HG03575 (cell line): ENCODE data around the gene CDC6.

Experiments
- ATAC-seq: cut with Tn5 transposase; IDR thresholded peaks from one replicate; pipeline ENCODE4 v1.9.1; 2021; ENCODE audit not compliant: unreplicated experiment, insufficient number of reproducible peaks, low FRiP score; ENCODE audit errors: extremely low read depth

Gene CDC6

DNA sequence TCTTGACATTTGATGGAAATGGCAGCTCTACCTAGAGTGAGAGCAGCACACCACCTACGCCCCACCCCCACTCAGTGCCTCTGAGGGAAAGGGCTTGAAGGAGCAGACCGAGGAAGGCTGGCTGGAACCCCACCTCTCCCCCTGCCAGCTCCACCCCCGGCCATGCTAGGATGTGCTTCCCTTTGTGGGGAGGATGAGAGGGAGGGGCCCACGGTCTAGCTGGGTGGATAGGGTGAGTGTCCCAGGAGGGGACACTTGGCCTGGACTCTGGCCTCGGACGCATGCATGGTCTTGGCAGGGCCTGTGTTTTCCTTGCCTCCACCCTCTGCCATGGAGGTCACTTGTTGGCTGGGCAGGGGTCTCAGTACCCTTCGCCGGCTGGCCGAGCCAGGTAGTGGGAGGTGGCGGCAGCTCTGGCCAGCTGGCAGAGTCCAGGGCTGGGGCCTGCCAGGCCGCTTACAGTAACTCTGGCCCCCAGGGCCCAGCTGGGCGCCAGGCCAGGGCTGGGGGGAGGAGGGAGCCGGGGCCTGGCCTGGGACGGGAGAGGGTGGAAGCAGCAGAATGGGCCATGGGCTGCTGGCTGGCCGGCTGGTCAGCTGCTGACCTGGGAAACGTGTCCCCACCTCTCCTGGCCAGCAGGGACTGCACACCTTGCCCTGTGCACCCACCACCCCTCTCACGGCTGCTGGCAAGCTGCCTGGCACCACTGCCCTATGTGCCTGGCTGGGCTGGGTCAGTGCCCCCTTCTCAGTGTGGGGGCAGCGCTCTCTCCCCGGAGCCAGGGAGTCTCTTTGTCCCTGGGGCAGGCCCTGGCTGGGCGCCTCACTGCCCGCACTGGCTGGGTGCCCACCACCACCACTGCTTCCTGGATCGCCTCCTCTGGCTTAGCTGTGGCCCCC is 44.3 kb downstream of the CDC6 start:
- no peak for ATAC-seq

DNA sequence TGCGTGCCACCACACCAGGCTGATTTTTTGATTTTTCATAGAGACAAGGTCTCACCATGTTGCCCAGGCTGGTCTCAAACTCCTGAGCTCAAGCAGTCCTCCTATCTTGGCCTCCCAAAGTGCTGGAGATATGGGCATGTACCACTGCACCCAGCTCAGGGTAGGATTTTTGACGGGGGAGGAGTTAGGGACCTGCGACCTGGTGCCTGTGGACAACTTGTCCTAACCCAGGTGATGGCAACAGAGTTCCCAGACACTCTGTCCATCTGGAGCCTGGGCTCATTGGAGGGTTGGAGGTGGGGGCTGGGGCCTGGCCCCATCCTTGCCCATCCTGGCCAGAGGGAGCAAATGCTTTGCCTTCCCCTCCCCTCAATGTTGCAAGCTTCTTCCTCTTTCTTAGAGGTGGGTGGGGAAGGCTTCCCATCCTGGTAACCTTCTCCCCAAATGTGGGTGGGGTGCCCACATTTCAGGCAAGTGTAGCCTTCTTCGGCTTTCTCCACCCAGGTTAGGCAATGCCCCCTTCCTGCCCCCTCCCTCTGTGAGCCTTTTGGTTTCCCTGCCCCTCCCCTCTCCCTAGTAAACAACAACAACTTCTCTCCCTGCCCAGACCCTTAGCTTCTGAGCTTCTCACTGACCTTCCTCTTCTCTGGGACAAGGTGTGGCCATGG is 46.2 kb downstream of the CDC6 start:
- no peak for ATAC-seq

DNA sequence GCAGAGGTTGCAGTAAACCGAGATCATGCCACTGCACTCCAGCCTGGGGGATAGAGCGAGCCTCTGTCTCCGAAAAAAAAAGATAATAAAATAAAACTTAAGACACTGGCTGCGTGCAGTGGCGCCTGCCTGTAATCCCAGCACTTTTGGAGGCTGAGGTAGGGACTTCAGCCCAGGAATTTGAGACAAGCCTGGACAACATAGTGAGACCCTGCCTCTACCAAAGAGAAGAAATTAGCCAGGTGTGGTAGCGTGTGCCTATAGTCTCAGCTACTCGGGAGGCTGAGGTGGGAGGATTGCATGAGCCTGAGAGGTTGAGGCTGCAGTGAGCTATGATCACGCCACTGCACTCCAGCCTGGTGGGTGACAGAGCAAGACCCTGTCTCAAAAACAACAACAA is 47.9 kb downstream of the CDC6 start:
- ATAC-seq: no peak

DNA sequence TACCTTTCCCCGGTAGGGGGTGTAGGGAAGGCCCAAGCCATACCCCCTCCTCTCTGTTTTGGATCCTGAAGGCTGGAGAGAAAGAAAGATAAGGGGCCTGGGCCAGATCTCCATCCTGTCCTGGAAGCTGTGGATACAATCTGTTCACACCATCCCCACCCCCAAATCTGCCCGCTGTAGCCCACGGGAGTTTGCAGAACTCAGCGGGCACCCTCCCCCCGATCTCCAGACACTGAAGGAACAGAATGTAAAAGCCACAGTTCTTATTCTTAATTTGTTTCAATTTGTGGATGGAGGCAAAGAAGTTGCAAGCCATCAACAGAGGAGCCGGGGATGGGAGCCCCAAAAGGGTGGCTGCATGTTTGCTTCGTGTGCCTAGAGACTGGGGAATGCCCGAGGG is 49.7 kb downstream of the CDC6 start:
- ATAC-seq: no peak

DNA sequence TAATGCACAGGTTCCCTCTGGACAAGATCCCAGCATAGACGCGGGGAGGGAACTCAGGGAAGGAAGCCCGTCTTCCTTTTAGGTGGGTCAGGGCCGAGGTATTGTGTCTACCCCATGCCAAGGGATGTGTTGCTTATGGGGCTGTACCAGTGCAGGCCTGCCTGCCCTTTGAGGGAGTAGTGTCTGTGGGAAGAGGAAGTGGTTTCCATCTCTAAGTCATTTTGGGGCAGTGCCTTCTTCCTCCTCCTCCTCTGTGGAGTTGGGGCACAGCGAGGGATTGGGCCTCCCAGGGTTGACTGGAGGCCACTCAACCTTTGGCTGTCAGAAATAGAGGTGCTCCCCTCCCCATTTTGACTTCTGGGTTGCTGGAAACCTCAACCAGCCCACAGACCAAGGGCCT is 50.4 kb downstream of the CDC6 start:
- no peak for ATAC-seq

DNA sequence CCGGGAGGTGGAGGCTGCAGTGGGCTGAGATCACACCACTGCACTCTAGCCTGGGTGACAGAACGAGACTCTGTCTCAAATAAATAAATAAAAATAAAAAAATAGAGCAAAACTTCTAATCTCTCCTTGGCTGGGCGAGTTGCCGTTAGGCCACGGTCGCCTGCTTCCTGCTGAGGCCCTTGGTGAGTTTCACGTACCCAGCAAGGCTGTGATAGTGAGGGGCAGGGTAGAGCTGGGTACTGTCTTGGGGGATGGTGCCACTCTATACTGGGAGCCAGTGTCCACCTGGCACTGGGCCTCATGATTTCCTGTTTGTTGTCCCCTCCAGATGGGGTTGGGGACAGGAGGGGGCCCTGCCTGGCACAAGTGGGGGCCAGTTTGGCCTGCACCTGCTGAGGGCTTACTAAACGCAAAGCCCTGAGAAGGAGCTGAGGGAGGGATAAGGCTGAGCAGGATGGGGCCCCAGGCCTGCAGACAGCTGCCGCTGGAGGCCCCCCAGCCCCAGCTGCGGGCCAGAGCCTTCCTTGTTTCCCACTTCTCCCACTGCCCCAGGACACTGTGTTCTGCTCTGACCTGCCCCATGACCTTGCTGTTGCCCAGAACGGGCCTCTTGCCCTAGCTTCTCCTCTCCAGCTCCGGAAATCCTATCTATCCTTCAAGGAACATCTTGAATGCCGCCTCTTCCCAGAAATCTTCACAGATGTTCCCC is 51.4 kb downstream of the CDC6 start:
- ATAC-seq: no peak

DNA sequence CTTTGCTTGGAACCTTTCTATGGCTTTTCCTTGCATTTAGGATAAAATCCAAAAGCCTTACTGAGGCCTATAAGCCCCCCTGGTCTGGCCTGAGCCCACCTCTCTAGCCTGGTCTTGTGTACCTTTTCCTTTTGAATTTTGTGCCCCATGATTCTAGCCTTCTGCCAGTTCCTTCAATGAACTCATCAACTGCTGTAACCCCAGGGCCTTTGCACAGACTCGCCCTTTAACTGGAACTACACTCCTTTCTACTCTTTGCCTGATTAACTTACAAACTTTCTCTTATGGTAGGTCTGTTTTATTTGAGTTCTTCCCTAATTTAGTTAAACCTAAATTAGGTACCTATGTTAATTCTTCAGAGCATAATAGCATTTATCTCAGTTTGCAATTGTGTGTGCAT is 52.6 kb downstream of the CDC6 start:
- no peak for ATAC-seq

DNA sequence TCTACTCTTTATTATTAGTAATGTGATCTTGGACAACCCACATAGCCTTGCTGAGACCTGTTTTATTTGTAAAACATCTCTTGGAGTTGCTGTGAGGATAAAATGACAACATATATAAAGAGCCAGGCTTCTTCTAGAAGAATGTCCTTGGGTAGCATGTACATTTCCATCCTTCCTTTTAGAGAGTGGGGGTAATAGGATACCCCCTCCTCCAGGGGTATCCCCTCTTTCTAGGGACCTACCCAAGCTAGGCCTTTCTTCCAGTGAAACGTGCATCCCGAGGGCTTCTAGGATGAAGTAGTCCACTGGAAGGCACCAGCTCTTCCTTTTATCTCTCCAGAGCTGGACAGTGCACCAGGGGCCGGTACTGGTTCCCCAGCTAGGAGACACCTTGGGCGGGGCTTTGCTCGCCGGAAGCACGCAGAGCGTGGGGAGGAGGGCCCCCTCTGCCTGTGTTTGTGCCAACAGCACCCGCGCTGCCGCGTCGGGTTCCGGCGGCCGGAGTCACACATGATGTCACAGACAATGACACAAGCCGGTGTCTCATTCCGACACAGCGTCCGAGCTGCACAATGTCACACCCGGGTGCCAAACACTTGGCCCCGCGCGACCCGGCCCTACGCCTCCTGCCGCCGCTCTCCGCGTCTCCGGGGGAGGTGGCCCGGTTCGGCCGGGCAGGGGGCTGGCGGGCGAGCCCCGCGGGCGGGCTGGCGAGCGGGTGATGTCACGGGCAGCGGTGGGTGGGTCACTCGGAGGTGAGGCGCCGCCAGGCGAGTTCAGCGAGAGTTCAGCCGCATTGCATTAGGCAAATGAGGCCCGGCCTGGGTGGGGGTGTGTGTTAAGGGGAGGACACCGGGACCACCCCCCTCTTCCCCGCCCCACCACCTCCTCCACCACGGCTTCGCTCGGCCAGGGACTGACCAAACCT is 53.5 kb downstream of the CDC6 start:
- ATAC-seq: no peak

DNA sequence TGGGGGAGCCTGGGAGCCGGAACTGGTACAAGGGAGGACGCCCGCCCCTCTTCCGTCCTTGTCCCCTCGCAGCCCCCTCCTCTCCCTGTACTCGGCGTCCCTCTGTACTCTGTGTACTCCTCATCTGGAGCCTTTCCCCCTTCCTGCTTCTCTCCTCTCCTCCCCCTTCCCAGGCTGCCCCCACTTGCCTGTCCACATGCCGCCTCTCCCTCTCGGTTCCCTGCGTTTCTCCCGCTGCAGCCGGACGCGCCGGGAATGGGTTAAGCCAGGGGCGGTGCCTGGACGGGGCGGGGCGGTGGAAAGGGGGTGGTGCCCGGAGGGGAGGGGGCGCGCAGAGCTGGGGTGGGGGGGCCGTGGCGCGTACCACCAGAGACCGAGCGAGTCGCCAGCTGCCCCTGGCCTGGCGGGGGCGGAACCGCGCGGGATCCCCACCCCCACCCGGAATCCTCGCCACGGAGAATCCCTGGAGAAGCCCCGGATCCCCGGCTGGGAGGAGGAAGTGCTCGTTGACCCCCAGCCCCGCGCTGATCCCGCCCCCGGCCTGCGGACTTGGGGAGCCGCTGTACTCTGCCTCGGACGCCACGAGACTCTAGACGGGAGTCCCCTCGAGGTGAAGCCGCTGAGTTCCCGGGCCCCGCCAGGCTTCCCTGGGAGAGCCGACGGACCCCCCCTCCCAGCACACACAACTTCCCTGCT is 54.3 kb downstream of the CDC6 start:
- ATAC-seq: no peak

DNA sequence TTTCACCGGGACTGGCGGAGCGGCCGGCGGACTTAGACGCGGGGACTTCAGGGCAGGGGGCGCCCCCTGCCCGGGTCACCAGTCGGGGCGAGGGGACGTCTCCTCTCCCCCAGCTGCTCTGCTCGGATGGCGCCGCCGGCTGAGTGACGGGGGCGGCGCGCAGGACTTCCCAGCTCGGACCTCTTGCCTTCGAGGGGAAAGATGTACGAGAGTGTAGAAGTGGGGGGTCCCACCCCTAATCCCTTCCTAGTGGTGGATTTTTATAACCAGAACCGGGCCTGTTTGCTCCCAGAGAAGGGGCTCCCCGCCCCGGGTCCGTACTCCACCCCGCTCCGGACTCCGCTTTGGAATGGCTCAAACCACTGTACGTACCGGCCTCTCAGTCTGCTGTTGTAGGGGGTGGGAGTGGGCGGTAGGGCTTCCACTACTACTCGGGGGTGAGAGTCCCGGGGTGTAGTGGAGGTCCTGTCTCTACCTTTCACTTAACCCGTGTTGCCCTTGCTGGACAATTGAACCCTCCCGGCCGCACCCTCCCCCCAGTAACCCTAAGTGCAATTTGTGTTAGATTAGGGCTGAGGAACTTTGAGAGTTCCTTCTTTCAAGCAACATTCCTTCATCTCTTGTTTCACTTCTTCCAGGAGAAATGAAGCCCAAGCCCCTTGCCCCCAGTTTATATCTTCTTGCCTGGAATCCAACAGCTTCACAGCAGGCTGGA is 55.0 kb downstream of the CDC6 start:
- ATAC-seq: no peak

DNA sequence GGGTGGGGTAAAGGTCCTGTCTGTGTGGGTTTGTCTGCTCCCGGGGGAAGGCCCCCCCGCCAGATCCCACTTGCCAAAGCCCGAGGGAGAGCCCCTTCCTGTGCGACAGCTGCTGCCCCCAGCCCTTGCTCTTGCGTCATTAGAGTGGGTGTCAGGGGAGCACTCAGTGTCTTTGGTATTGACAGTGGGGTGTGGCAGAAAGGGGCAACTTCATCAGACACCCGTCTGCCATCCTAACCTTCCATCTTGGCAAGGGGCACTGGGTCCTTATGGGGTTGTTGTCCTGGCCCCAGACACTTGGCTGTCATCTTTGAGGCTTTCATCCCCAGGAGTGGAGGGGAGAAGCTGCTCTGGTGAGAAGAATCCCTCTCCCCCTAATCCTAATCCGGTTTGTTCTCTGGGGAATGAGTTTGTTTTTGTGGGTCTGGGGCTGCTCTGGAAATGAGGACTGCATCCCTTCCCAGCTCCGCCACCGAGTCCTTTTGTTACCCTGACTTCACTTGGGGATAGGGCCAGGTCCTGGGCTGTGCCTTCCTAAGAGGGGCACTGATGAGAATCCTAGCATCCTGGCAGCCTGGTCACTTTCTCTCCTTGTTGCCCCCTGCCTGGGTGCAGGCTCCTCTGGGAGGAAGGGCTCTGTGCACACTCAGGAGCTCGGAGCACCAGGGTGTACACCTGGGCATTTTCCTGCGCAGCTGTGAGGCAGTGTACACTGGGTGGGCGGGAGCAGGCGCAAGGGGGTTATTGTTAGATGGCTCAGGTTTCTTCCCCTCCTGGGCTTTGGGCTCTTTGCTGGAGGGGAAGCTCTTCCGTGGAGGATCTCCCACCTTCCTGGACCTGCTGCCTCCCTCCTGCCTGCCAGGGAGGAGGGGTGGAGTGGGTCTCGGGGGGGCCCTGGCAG is 55.8 kb downstream of the CDC6 start:
- ATAC-seq: no peak

DNA sequence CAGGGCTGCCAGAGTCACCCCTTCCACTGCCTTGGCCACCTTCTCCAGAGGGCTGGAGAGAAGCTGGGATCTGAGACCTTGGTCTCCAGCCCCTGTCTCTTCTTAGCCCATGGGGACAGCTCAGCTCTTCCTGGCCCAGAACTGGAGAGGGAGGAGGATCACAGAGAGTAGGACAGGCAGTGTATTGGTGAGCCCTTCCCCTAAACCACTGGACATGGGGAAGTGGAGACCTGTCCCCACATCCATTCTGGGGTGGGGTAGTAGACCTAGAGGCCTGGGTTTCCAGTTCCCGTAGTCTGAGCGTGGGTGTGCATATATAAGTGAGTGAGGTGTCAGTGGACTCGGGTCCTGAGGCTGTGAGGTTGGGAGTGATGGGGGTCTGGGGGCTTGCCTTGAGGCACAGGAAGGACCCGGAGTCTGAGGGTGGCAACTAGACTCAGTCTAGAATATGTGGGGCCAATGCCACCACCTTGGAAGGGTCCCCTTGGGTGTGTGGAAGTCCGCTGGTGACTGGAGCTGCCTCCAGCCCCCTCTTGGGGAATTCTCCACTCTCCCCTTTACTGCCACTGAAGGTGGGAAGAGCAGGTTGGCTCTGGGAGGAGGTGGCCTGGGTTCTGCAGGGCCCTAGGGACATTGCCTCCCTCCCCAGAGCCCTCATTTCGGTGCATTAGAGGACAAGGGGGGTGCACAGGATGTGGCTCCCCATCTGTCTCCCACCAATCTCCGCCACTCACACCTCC is 56.9 kb downstream of the CDC6 start:
- ATAC-seq: no peak

DNA sequence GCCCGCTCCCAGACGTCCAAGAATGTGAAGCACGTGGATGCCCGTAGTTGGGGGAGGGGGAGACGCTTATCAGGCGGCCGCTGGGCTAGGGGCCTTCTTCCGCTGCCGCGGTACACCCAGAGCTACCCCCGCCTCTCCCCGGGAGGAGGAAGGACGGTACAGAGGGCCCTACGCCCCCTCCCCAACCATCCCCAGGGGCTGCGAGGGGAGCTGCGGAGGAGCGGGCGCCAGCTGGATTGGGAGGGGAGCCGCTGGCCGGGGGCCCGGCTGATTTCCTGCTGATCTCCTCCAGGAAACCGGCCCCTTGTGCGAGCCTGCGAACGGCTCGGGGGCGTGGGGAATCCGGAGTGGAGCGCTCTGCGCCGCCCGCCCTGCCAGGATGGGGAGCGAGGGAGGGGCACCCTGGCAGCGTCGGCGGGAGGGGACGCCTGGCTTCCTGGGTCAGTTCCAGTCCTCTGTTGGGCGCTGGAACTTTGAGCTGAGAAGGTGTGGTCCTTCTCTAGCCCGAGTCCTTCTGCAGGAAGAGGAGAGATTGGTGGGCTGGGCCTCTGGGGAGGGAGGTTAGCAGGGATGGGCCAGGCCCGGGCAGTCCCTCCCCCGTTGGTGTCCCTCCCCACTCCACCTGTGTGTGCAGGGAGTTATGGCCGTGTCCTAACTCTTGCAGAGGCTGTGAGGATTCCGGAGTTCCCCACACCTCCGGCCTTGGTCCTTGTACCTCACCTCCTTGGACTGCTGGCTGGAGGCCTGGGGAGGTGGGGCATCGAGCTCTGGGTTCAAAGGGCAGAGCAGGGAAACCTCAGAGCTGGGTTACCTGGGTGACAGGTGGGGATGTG is 57.7 kb downstream of the CDC6 start:
- ATAC-seq: no peak

DNA sequence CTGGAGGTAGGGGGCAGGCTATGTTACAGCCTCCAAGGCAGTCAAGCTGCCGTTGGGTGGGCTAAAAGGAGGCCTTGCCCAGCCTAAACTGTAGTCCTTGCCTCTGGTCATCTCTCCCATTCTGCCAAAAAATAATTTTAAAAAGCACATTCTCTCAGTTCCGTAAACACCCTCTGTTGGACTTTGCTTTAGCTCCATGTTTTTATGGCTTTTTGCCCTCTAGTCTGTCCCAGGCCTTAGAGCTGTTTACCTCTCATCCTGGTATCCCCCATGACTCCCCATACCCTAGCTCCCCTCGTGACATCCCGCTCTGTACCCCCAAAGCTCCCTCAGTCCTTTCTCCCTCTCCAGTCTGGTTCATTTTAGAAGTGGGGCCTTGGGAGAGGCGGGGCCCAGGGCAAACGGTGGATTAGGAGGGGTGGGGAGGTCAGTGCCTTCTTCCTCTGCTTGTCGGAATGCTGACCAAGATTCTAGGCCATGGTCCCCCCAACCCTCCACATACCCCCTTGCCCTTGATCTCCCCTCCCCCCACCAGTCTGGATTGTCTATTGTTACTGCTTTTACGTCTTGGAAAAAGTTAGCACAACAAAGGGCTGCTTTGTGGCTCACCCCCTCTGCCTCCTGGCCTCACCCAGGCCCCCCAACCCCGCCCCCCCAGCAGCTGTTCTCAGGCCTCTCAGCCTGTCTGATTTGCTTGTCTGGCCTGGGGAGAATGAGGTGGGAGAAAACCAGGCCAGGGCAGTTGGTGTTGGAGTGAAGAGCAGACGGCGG is 58.5 kb downstream of the CDC6 start:
- ATAC-seq: no peak

DNA sequence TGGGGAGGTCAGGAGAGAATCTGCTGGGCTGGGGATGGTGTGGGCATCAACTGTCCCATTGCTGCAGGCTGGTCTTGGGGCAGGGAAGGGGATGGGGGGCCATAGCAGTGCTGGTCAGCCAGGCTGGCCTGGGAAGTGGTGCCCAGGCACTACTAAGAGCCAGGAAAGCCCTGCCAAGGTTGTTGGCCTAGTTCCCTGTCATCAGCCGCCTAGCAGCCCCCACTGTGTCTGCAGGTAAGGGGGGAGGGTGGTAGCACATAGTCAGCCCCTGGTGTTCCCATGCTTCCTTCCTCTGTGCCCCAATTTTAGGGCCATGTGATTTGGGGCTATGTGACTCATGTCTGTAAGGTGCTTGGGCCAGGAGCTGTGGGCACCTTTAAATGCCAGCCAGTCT is 59.1 kb downstream of the CDC6 start:
- ATAC-seq: no peak
